ENCODE measurements around the gene ADAM15.

The ADAM15 gene

GRCh38 chr1:155038602-155039307 is 12.4 kb upstream of the ADAM15 start:
- Mint-ChIP-seq H3K27me3 (ENCODE audit: low read depth, poor library complexity) (peaks cover 17% of the 10 kb centered on the region), H3K4me3 (no peak overlapping the region), H3K27ac (no peak overlapping the region), H3K4me1 (peaks cover 15% of the 10 kb centered on the region), H3K9me3 (no peaks in the 10 kb centered on the region), H3K36me3 (ENCODE audit: low read depth) (no peaks in the 10 kb centered on the region)
- DNase-seq, result no peak
- TF ChIP-seq CTCF (IDR thresholded peaks at IDR 0.05), result no peak

- no peak for TF ChIP-seq CTCF (IDR thresholded peaks at IDR 0.05)
- Mint-ChIP-seq H3K27ac (no peak overlapping the region), H3K4me3 (no peak overlapping the region), H3K27me3 (ENCODE audit: low read depth, poor library complexity) (peaks cover 17% of the 10 kb centered on the region), H3K36me3 (ENCODE audit: low read depth) (no peaks in the 10 kb centered on the region), H3K9me3 (no peaks in the 10 kb centered on the region), H3K4me1 (peaks cover 21% of the 10 kb centered on the region)
- DNase-seq, result no peak
Measured at GRCh38 chr1:155039308-155039669, 11.8 kb upstream of the ADAM15 start.

- Mint-ChIP-seq H3K4me3 (no peak overlapping the region), H3K9me3 (no peaks in the 10 kb centered on the region), H3K27me3 (ENCODE audit: low read depth, poor library complexity) (peaks cover 13% of the 10 kb centered on the region), H3K27ac (no peak overlapping the region), H3K4me1 (peaks cover 33% of the 10 kb centered on the region), H3K36me3 (ENCODE audit: low read depth) (no peaks in the 10 kb centered on the region)
- no peak for TF ChIP-seq CTCF (IDR thresholded peaks at IDR 0.05)
- no peak for DNase-seq
Measured at GRCh38 chr1:155040358-155041093, 10.6 kb upstream of the ADAM15 start.

GRCh38 chr1:155042789-155043188 is 8.3 kb upstream of the ADAM15 start:
- Mint-ChIP-seq H3K27me3 (ENCODE audit: low read depth, poor library complexity) (peaks cover 12% of the 10 kb centered on the region), H3K36me3 (ENCODE audit: low read depth) (no peaks in the 10 kb centered on the region), H3K4me1 (peaks cover 44% of the 10 kb centered on the region), H3K4me3 (no peak overlapping the region), H3K27ac (peak overlapping the region; percentile 64), H3K9me3 (no peaks in the 10 kb centered on the region)
- DNase-seq, result no peak
- TF ChIP-seq CTCF (IDR thresholded peaks at IDR 0.05), result no peak

- Mint-ChIP-seq H3K36me3 (ENCODE audit: low read depth) (no peaks in the 10 kb centered on the region), H3K27ac (peak overlapping the region; percentile 64), H3K4me1 (peaks cover 44% of the 10 kb centered on the region), H3K9me3 (no peaks in the 10 kb centered on the region), H3K27me3 (ENCODE audit: low read depth, poor library complexity) (peaks cover 8% of the 10 kb centered on the region), H3K4me3 (no peak overlapping the region)
- DNase-seq, result no peak
- TF ChIP-seq CTCF (IDR thresholded peaks at IDR 0.05), result no peak
Measured at GRCh38 chr1:155043301-155043702, 7.8 kb upstream of the ADAM15 start.

- H3K27ac Mint-ChIP-seq, result no peak overlapping the region
- no peak for TF ChIP-seq CTCF (IDR thresholded peaks at IDR 0.05)
- H3K4me3 Mint-ChIP-seq, result no peak overlapping the region
- H3K4me1 Mint-ChIP-seq, result peaks cover 44% of the 10 kb centered on the region
- no peaks in the 10 kb centered on the region for H3K36me3 Mint-ChIP-seq (ENCODE audit: low read depth)
- peaks cover 8% of the 10 kb centered on the region for H3K27me3 Mint-ChIP-seq (ENCODE audit: low read depth, poor library complexity)
- H3K9me3 Mint-ChIP-seq, result no peaks in the 10 kb centered on the region
- DNase-seq, result no peak
Measured at GRCh38 chr1:155043793-155044192, 7.3 kb upstream of the ADAM15 start.
